ENCODE results near the gene STAP1.
"Not testable (repeated sequence)": the region's sequence is repeated elsewhere in the genome, so short reads cannot be mapped to it uniquely, and the experiment has no call there.

The STAP1 gene

GRCh38 chr4:67552146-67552792 lies 6.3 kb upstream of the STAP1 start:
- intact Hi-C loops (cut with DNase I): loop anchor here (10.0 kb wide), 1 partner anchor 143 kb away; no protein-coding TSS in a partner anchor
- DNase-seq: not testable (repeated sequence)

GRCh38 chr4:67554096-67554495 lies 4.4 kb upstream of the STAP1 start:
- DNase-seq: no peak
- intact Hi-C loops (cut with DNase I): loop anchor here (10.0 kb wide), 1 partner anchor 141 kb away; no protein-coding TSS in a partner anchor

GRCh38 chr4:67555447-67555846 lies 3.1 kb upstream of the STAP1 start:
- intact Hi-C loops (cut with DNase I): loop anchor here (10.0 kb wide), 1 partner anchor 139 kb away; no protein-coding TSS in a partner anchor
- DNase-seq: no peak

GRCh38 chr4:67556436-67556835 lies 2.1 kb upstream of the STAP1 start:
- intact Hi-C loops (cut with DNase I): loop anchor here (10.0 kb wide), 1 partner anchor 138 kb away; no protein-coding TSS in a partner anchor
- no peak for DNase-seq

- no peak for DNase-seq
- intact Hi-C loops (cut with DNase I): no loop called here
These were observed 6.8 kb downstream of the STAP1 start for GRCh38 chr4:67565284-67565683.

GRCh38 chr4:67566335-67566734 lies 7.8 kb downstream of the STAP1 start:
- no peak for DNase-seq
- intact Hi-C loops (cut with DNase I): no loop called here

GRCh38 chr4:67568820-67569219 lies 10.3 kb downstream of the STAP1 start:
- DNase-seq: no peak
- intact Hi-C loops (cut with DNase I): no loop called here

- intact Hi-C loops (cut with DNase I): no loop called here
- DNase-seq: no peak
These were observed 12.0 kb downstream of the STAP1 start for GRCh38 chr4:67570537-67570936.

- no peak for DNase-seq
- intact Hi-C loops (cut with DNase I): no loop called here
These were observed 13.4 kb downstream of the STAP1 start for GRCh38 chr4:67571975-67572374.

- DNase-seq: no peak
- intact Hi-C loops (cut with DNase I): no loop called here
These were observed 14.7 kb downstream of the STAP1 start for GRCh38 chr4:67573193-67573592.

GRCh38 chr4:67575232-67576058 lies 16.9 kb downstream of the STAP1 start:
- intact Hi-C loops (cut with DNase I): no loop called here
- DNase-seq: no peak

- no peak for DNase-seq
- intact Hi-C loops (cut with DNase I): no loop called here
These were observed 17.5 kb downstream of the STAP1 start for GRCh38 chr4:67576059-67576466.

- DNase-seq: no peak
- intact Hi-C loops (cut with DNase I): no loop called here
These were observed 18.0 kb downstream of the STAP1 start for GRCh38 chr4:67576538-67576937.

GRCh38 chr4:67580577-67580976 lies 22.1 kb downstream of the STAP1 start:
- intact Hi-C loops (cut with DNase I): no loop called here
- no peak for DNase-seq

- DNase-seq: no peak
- intact Hi-C loops (cut with DNase I): no loop called here
These were observed 22.8 kb downstream of the STAP1 start for GRCh38 chr4:67581208-67581857.

GRCh38 chr4:67581913-67582312 lies 23.4 kb downstream of the STAP1 start:
- intact Hi-C loops (cut with DNase I): no loop called here
- DNase-seq: no peak

GRCh38 chr4:67584496-67584895 lies 26.0 kb downstream of the STAP1 start:
- intact Hi-C loops (cut with DNase I): no loop called here
- no peak for DNase-seq

GRCh38 chr4:67587156-67587555 lies 28.6 kb downstream of the STAP1 start:
- DNase-seq: no peak
- intact Hi-C loops (cut with DNase I): no loop called here

- intact Hi-C loops (cut with DNase I): no loop called here
- peak in 1 of 42 donors; percentile 2 for DNase-seq
These were observed 35.2 kb downstream of the STAP1 start for GRCh38 chr4:67593741-67594175.

Data from head of caudate nucleus (tissue), 42 donors.